GM10248 (cell line): ENCODE measurements around the gene COL9A2.

Source experiments
- CTCF ChIA-PET: fragments of 300-600 bp; sonication (Branson Sonifier 250); formaldehyde crosslinking; extraction: SDS; loops from one replicate; lab custom pipeline; 2021; ENCODE audit warnings: antibody characterized with exemption; lab: Yijun Ruan, JAX
- POLR2A ChIA-PET: fragments of 350-650 bp; sonication (Branson Sonifier 250); formaldehyde crosslinking; extraction: SDS; loops from one replicate; lab custom pipeline; 2020; ENCODE audit warnings: antibody characterized with exemption; lab: Yijun Ruan, JAX
- DNase-seq: peaks from one replicate; pipeline ENCODE4 v3.0.0; 2012; ENCODE audit errors: extremely low spot score
- CTCF ChIP-seq: IDR thresholded peaks from 2 replicates; pipeline ENCODE4 v1.5.1; 2012; ENCODE audit warnings: mild to moderate bottlenecking, low read depth; ENCODE audit errors: extremely low read depth, missing control alignments, control extremely low read depth

The COL9A2 gene

GRCh38 chr1:40310983-40311642, 6.0 kb downstream of the COL9A2 start:
- TF ChIP-seq CTCF: no peak
- ChIA-PET CTCF (interaction anchor here (0.9 to 2.9 kb wide), 6 partner anchors 19 to 167 kb away, joined by 3 to 11 read pairs (median 3); no protein-coding TSS in a partner anchor), POLR2A (no interaction called here)
- DNase-seq: no peak

GRCh38 chr1:40310129-40310461, 7.0 kb downstream of the COL9A2 start:
- POLR2A ChIA-PET: no interaction called here
- no peak for TF ChIP-seq CTCF
- CTCF ChIA-PET: interaction anchor here (1.0 to 2.9 kb wide), 2 partner anchors 31 to 157 kb away, joined by 3 to 11 read pairs; no protein-coding TSS in a partner anchor
- no peak for DNase-seq

GRCh38 chr1:40309374-40310128, 7.5 kb downstream of the COL9A2 start:
- TF ChIP-seq CTCF: no peak
- no peak for DNase-seq
- POLR2A ChIA-PET: no interaction called here
- CTCF ChIA-PET: interaction anchor here (2.9 kb wide), 1 partner anchor 157 kb away, joined by 11 read pairs; no protein-coding TSS in a partner anchor

GRCh38 chr1:40308036-40308727, 8.9 kb downstream of the COL9A2 start:
- ChIA-PET CTCF (interaction anchor here (1.1 kb wide), 1 partner anchor 30 kb away, joined by 3 read pairs; no protein-coding TSS in a partner anchor), POLR2A (no interaction called here)
- DNase-seq: no peak
- TF ChIP-seq CTCF: no peak

- no peak for DNase-seq
- CTCF ChIA-PET: interaction anchor here (1.1 kb wide), 1 partner anchor 31 kb away, joined by 3 read pairs; no protein-coding TSS in a partner anchor
- POLR2A ChIA-PET: no interaction called here
- no peak for TF ChIP-seq CTCF
These were observed 9.9 kb downstream of the COL9A2 start for GRCh38 chr1:40307186-40307585.

GRCh38 chr1:40306296-40306695, 10.8 kb downstream of the COL9A2 start:
- DNase-seq: no peak
- ChIA-PET CTCF (interaction anchor here (1.4 to 3.1 kb wide), 2 partner anchors 9 to 32 kb away, joined by 3 to 16 read pairs; no protein-coding TSS in a partner anchor), POLR2A (no interaction called here)
- TF ChIP-seq CTCF: no peak
